Prostate gland (tissue), 2 donors: Measurements from ENCODE around the gene CAPNS1. TPM values are rescaled to one million over a fixed set of nuclear protein-coding genes. Genes with fewer than 3 reads are reported as not detected.
"Not testable (repeated sequence)": the region's sequence is repeated elsewhere in the genome, so short reads cannot be mapped to it uniquely, and the experiment has no call there.

ENCODE experiments used
- DNase-seq: peaks from one replicate; pipeline ENCODE4 v3.0.0-alpha.2; 2019; ENCODE audit warnings: low spot score
- H3K27ac ChIP-seq, 2 donors: fragments of 200-600 bp; sonication (generic); 2 replicates each; pipeline ENCODE4 v1.5.1; 2017 to 2019
- H3K27me3 ChIP-seq: fragments of 200-600 bp; sonication (generic); replicated peaks from 2 replicates; pipeline ENCODE4 v1.5.1; 2019; ENCODE audit not compliant: insufficient read depth
- H3K36me3 ChIP-seq, 2 donors: fragments of 200-600 bp; sonication (generic); 1 replicate in 1 of 2; 2 replicates in 1 of 2; pipeline versions ENCODE4 v1.5.1 to v1.8.1; 2017 to 2019
- H3K4me1 ChIP-seq: fragments of 200-600 bp; sonication (generic); replicated peaks from 2 replicates; pipeline ENCODE4 v1.5.1; 2019
- H3K4me3 ChIP-seq, 2 donors: fragments of 200-600 bp; sonication (generic); 2 replicates each; pipeline ENCODE4 v1.5.1; 2017 to 2019
- H3K9me3 ChIP-seq: fragments of 200-600 bp; sonication (generic); 2 replicates; pipeline ENCODE4 v1.5.1; 2017
- CTCF ChIP-seq, 4 experiments: fragments of 200-600 bp in 2 of 4; fragments of 450-650 bp in 2 of 4; sonication (generic) in 2 of 4; IDR thresholded peaks; 1 replicate in 3 of 4; 2 replicates in 1 of 4; pipeline ENCODE4 v1.5.1; 2016 to 2019; ENCODE audit warnings: antibody characterized with exemption in 4 of 4, mild to moderate bottlenecking in 2 of 4, moderate library complexity in 2 of 4
- POLR2A ChIP-seq: fragments of 450-650 bp; IDR thresholded peaks from one replicate; pipeline ENCODE4 v1.6.1; 2016; ENCODE audit warnings: antibody characterized with exemption, mild to moderate bottlenecking
- POLR2AphosphoS5 ChIP-seq: sonication (generic); formaldehyde crosslinking; IDR thresholded peaks from one replicate; pipeline ENCODE4 v1.6.1; 2017; ENCODE audit warnings: antibody characterized with exemption
- WGBS: methylation state at CpG from one replicate; pipeline ENCODE4 v1.1.5; 2018; 5-methylcytosine and 5-hydroxymethylcytosine counted together
- intact Hi-C: fragments of 100-400 bp; cut with DNase I; formaldehyde crosslinking; loops from one replicate; pipeline ENCODE4 v1.14.2; 2022
- total RNA-seq, 2 donors: library from RNA; depleted of rRNA; stranded (reverse); fragments of >200 nt; gene quantifications; one replicate each; pipeline ENCODE4 v1.1.0, GENCODE V29; 2016

The CAPNS1 gene
- total RNA-seq, 2 donors from 2014 or later, result 168 to 196 TPM

- H3K4me1 ChIP-seq, result no peaks in the 10 kb centered on the region
- no peak overlapping the region for H3K4me3 ChIP-seq
- no peaks in the 10 kb centered on the region for H3K9me3 ChIP-seq
- H3K27ac ChIP-seq, result peak overlapping the region; percentile 54 to 68
- H3K36me3 ChIP-seq, result no peaks in the 10 kb centered on the region
- peak; percentile 30 for DNase-seq
- no peaks in the 10 kb centered on the region for H3K27me3 ChIP-seq
- intact Hi-C loops, result no loop called here
- peak; percentile 37 for TF ChIP-seq POLR2AphosphoS5
- no peak for TF ChIP-seq CTCF (IDR thresholded peaks at IDR 0.05)
- no peak for TF ChIP-seq POLR2A
- WGBS, result 14% methylated on average over 9 of the region's 9 CpGs
Measured at GRCh38 chr19:36169084-36169760, 29.4 kb downstream of the CAPNS1 start.

GRCh38 chr19:36172852-36173251 lies 33.0 kb downstream of the CAPNS1 start:
- no peaks in the 10 kb centered on the region for H3K4me1 ChIP-seq
- TF ChIP-seq POLR2A, result no peak
- H3K36me3 ChIP-seq, result no peaks in the 10 kb centered on the region
- no peak overlapping the region for H3K27ac ChIP-seq
- H3K4me3 ChIP-seq, result no peak overlapping the region
- intact Hi-C loops, result no loop called here
- no peak for DNase-seq
- WGBS, result 95% methylated on average over 5 of the region's 5 CpGs
- no peaks in the 10 kb centered on the region for H3K9me3 ChIP-seq
- no peaks in the 10 kb centered on the region for H3K27me3 ChIP-seq

GRCh38 chr19:36173846-36174245 lies 34.0 kb downstream of the CAPNS1 start:
- intact Hi-C loops, H3K4me1 ChIP-seq, H3K27ac ChIP-seq, H3K4me3 ChIP-seq, H3K9me3 ChIP-seq, H3K27me3 ChIP-seq, DNase-seq, H3K36me3 ChIP-seq: not testable (repeated sequence)
- WGBS, result 77% methylated on average over 8 of the region's 8 CpGs

- H3K27ac ChIP-seq, H3K27me3 ChIP-seq, H3K4me1 ChIP-seq, DNase-seq, H3K36me3 ChIP-seq, intact Hi-C loops, H3K9me3 ChIP-seq, H3K4me3 ChIP-seq: not testable (repeated sequence)
- 48% methylated on average over 2 of the region's 2 CpGs for WGBS
Measured at GRCh38 chr19:36179077-36179476, 39.2 kb downstream of the CAPNS1 start.

GRCh38 chr19:36182612-36183244 lies 42.9 kb downstream of the CAPNS1 start:
- Histone ChIP-seq H3K36me3 (peaks cover 0 to 6% of the 10 kb centered on the region in 2 donors), H3K4me1 (no peaks in the 10 kb centered on the region), H3K27me3 (no peaks in the 10 kb centered on the region), H3K4me3 (no peak overlapping the region), H3K9me3 (no peaks in the 10 kb centered on the region), H3K27ac (no peak overlapping the region)
- 86% methylated on average over 17 of the region's 17 CpGs for WGBS
- DNase-seq, result no peak
- intact Hi-C loops, result no loop called here
- TF ChIP-seq POLR2AphosphoS5 (no peak), CTCF (IDR thresholded peaks at IDR 0.05) (no peak), POLR2A (no peak)

- TF ChIP-seq POLR2A (no peak), CTCF (IDR thresholded peaks at IDR 0.05) (no peak), POLR2AphosphoS5 (no peak)
- no peaks in the 10 kb centered on the region for H3K27me3 ChIP-seq
- intact Hi-C loops, result no loop called here
- no peaks in the 10 kb centered on the region for H3K4me1 ChIP-seq
- H3K4me3 ChIP-seq, result no peak overlapping the region
- 82% methylated on average over 10 of the region's 10 CpGs for WGBS
- no peak overlapping the region for H3K27ac ChIP-seq
- no peaks in the 10 kb centered on the region for H3K9me3 ChIP-seq
- DNase-seq, result no peak
- H3K36me3 ChIP-seq, result peaks cover 0 to 6% of the 10 kb centered on the region in 2 donors
Measured at GRCh38 chr19:36183245-36183628, 43.4 kb downstream of the CAPNS1 start.

- H3K9me3 ChIP-seq, H3K4me3 ChIP-seq, intact Hi-C loops, H3K27ac ChIP-seq, DNase-seq, H3K36me3 ChIP-seq, H3K4me1 ChIP-seq, H3K27me3 ChIP-seq: not testable (repeated sequence)
- 96% methylated on average over 5 of the region's 5 CpGs for WGBS
Measured at GRCh38 chr19:36186722-36187121, 46.9 kb downstream of the CAPNS1 start.
